ENCODE results near the gene EN1.
A peak's percentile ranks its signal among the peaks of the same experiment; 100 is the strongest.

Gene EN1

GRCh38 chr2:118855451-118856279, 8.2 kb upstream of the EN1 start:
- peak; percentile 58 for DNase-seq (ENCODE audit: low spot score)

- DNase-seq (ENCODE audit: low spot score) = no peak
Measured at GRCh38 chr2:118854507-118855345, 7.3 kb upstream of the EN1 start.

- DNase-seq (ENCODE audit: low spot score) = no peak
Measured at GRCh38 chr2:118853651-118854291, 6.3 kb upstream of the EN1 start.

- DNase-seq (ENCODE audit: low spot score) = no peak
Measured at GRCh38 chr2:118853129-118853640, 5.7 kb upstream of the EN1 start.

- DNase-seq (ENCODE audit: low spot score) = no peak
Measured at GRCh38 chr2:118852605-118853128, 5.2 kb upstream of the EN1 start.

GRCh38 chr2:118851650-118852049, 4.2 kb upstream of the EN1 start:
- no peak for DNase-seq (ENCODE audit: low spot score)

- DNase-seq (ENCODE audit: low spot score) = no peak
Measured at GRCh38 chr2:118850901-118851415, 3.5 kb upstream of the EN1 start.

- DNase-seq (ENCODE audit: low spot score) = no peak
Measured at GRCh38 chr2:118850168-118850900, 2.9 kb upstream of the EN1 start.

- DNase-seq (ENCODE audit: low spot score) = no peak
Measured at GRCh38 chr2:118849226-118850167, 2.0 kb upstream of the EN1 start.

GRCh38 chr2:118848381-118849225, 1.2 kb upstream of the EN1 start:
- DNase-seq (ENCODE audit: low spot score) = no peak

- DNase-seq (ENCODE audit: low spot score) = no peak
Measured at GRCh38 chr2:118847762-118848172, 319 bp upstream of the EN1 start.

- no peak for DNase-seq (ENCODE audit: low spot score)
Measured at GRCh38 chr2:118846442-118846952, 951 bp downstream of the EN1 start.

- no peak for DNase-seq (ENCODE audit: low spot score)
Measured at GRCh38 chr2:118845522-118846441, 1.7 kb downstream of the EN1 start.

GRCh38 chr2:118845005-118845521, 2.4 kb downstream of the EN1 start:
- no peak for DNase-seq (ENCODE audit: low spot score)

GRCh38 chr2:118844261-118845004, 3.0 kb downstream of the EN1 start:
- no peak for DNase-seq (ENCODE audit: low spot score)

GRCh38 chr2:118843483-118844132, 3.8 kb downstream of the EN1 start:
- DNase-seq (ENCODE audit: low spot score) = no peak
